ENCODE measurements around the gene EFCAB11. TPM values are rescaled to one million over a fixed set of nuclear protein-coding genes. Genes with fewer than 3 reads are reported as not detected.

The EFCAB11 gene
- total and polyA plus RNA-seq, 2 experiments from 2014 or later = 7.7 to 24.6 TPM

DNA sequence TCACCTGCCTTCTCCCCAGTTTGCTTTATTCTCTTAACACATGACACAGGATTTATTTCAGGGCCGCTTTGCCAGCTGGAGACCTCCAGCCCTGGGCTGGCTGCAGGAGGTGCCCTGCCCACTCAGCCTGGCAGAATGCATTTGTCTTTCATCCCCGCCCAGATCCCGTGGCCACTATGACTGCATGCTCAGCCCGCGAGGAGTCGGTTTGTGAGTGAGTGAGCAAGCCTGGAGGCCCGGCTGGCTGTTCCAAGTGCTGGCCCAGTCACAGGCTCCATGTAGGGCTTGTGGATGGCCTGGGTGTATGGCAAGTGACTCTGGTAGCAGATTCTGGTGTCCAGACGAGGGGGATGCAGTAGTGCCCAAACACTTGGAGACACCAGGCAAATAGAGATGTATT lies 3.3 kb upstream of the EFCAB11 start:
- 0 out of 2 replicates have a peak, but pooled peaks cover 4% of the 10 kb centered on the region for H3F3A ChIP-seq (replicated peaks; ENCODE audit: low read depth)
- Mint-ChIP-seq H3K9me3 (peaks cover 22% of the 10 kb centered on the region), H3K4me1 (peaks cover 26% of the 10 kb centered on the region), H3K4me3 (no peak overlapping the region), H3K27me3 (ENCODE audit: insufficient read depth, low read depth, poor library complexity) (peaks cover 11% of the 10 kb centered on the region), H3K27ac (no peak overlapping the region), H3K36me3 (ENCODE audit: low read depth) (peaks cover 38% of the 10 kb centered on the region)
- TF ChIP-seq, protein P1, sequence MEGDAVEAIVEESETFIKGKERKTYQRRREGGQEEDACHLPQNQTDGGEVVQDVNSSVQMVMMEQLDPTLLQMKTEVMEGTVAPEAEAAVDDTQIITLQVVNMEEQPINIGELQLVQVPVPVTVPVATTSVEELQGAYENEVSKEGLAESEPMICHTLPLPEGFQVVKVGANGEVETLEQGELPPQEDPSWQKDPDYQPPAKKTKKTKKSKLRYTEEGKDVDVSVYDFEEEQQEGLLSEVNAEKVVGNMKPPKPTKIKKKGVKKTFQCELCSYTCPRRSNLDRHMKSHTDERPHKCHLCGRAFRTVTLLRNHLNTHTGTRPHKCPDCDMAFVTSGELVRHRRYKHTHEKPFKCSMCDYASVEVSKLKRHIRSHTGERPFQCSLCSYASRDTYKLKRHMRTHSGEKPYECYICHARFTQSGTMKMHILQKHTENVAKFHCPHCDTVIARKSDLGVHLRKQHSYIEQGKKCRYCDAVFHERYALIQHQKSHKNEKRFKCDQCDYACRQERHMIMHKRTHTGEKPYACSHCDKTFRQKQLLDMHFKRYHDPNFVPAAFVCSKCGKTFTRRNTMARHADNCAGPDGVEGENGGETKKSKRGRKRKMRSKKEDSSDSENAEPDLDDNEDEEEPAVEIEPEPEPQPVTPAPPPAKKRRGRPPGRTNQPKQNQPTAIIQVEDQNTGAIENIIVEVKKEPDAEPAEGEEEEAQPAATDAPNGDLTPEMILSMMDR (conservative IDR thresholded peaks at IDR 0.05; ENCODE audit: low read depth in 2 of 2) = no peak
- TF ChIP-seq CREB1 (CRISPR knock-in tag; IDR thresholded peaks at IDR 0.05; ENCODE audit: low read depth) = no peak
- TF ChIP-seq ZNF331 (CRISPR knock-in tag; IDR thresholded peaks at IDR 0.05; ENCODE audit: low read depth) = no peak
- TF ChIP-seq, protein P2, sequence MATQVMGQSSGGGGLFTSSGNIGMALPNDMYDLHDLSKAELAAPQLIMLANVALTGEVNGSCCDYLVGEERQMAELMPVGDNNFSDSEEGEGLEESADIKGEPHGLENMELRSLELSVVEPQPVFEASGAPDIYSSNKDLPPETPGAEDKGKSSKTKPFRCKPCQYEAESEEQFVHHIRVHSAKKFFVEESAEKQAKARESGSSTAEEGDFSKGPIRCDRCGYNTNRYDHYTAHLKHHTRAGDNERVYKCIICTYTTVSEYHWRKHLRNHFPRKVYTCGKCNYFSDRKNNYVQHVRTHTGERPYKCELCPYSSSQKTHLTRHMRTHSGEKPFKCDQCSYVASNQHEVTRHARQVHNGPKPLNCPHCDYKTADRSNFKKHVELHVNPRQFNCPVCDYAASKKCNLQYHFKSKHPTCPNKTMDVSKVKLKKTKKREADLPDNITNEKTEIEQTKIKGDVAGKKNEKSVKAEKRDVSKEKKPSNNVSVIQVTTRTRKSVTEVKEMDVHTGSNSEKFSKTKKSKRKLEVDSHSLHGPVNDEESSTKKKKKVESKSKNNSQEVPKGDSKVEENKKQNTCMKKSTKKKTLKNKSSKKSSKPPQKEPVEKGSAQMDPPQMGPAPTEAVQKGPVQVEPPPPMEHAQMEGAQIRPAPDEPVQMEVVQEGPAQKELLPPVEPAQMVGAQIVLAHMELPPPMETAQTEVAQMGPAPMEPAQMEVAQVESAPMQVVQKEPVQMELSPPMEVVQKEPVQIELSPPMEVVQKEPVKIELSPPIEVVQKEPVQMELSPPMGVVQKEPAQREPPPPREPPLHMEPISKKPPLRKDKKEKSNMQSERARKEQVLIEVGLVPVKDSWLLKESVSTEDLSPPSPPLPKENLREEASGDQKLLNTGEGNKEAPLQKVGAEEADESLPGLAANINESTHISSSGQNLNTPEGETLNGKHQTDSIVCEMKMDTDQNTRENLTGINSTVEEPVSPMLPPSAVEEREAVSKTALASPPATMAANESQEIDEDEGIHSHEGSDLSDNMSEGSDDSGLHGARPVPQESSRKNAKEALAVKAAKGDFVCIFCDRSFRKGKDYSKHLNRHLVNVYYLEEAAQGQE (IDR thresholded peaks at IDR 0.05; ENCODE audit: unreplicated experiment) = no peak
- TF ChIP-seq, protein P3, sequence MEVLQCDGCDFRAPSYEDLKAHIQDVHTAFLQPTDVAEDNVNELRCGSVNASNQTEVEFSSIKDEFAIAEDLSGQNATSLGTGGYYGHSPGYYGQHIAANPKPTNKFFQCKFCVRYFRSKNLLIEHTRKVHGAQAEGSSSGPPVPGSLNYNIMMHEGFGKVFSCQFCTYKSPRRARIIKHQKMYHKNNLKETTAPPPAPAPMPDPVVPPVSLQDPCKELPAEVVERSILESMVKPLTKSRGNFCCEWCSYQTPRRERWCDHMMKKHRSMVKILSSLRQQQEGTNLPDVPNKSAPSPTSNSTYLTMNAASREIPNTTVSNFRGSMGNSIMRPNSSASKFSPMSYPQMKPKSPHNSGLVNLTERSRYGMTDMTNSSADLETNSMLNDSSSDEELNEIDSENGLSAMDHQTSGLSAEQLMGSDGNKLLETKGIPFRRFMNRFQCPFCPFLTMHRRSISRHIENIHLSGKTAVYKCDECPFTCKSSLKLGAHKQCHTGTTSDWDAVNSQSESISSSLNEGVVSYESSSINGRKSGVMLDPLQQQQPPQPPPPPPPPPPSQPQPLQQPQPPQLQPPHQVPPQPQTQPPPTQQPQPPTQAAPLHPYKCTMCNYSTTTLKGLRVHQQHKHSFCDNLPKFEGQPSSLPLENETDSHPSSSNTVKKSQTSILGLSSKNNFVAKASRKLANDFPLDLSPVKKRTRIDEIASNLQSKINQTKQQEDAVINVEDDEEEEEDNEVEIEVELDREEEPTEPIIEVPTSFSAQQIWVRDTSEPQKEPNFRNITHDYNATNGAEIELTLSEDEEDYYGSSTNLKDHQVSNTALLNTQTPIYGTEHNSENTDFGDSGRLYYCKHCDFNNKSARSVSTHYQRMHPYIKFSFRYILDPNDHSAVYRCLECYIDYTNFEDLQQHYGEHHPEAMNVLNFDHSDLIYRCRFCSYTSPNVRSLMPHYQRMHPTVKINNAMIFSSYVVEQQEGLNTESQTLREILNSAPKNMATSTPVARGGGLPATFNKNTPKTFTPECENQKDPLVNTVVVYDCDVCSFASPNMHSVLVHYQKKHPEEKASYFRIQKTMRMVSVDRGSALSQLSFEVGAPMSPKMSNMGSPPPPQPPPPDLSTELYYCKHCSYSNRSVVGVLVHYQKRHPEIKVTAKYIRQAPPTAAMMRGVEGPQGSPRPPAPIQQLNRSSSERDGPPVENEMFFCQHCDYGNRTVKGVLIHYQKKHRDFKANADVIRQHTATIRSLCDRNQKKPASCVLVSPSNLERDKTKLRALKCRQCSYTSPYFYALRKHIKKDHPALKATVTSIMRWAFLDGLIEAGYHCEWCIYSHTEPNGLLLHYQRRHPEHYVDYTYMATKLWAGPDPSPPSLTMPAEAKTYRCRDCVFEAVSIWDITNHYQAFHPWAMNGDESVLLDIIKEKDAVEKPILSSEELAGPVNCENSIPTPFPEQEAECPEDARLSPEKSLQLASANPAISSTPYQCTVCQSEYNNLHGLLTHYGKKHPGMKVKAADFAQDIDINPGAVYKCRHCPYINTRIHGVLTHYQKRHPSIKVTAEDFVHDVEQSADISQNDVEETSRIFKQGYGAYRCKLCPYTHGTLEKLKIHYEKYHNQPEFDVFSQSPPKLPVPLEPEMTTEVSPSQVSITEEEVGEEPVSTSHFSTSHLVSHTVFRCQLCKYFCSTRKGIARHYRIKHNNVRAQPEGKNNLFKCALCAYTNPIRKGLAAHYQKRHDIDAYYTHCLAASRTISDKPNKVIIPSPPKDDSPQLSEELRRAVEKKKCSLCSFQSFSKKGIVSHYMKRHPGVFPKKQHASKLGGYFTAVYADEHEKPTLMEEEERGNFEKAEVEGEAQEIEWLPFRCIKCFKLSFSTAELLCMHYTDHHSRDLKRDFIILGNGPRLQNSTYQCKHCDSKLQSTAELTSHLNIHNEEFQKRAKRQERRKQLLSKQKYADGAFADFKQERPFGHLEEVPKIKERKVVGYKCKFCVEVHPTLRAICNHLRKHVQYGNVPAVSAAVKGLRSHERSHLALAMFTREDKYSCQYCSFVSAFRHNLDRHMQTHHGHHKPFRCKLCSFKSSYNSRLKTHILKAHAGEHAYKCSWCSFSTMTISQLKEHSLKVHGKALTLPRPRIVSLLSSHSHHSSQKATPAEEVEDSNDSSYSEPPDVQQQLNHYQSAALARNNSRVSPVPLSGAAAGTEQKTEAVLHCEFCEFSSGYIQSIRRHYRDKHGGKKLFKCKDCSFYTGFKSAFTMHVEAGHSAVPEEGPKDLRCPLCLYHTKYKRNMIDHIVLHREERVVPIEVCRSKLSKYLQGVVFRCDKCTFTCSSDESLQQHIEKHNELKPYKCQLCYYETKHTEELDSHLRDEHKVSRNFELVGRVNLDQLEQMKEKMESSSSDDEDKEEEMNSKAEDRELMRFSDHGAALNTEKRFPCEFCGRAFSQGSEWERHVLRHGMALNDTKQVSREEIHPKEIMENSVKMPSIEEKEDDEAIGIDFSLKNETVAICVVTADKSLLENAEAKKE (CRISPR knock-in tag; IDR thresholded peaks at IDR 0.05) = no peak
- TF ChIP-seq JUNB (IDR thresholded peaks at IDR 0.05; ENCODE audit: unreplicated experiment) = no peak
- no peak for TF ChIP-seq EZH2 (IDR thresholded peaks at IDR 0.05; ENCODE audit: low read depth, unreplicated experiment)
- no peak for TF ChIP-seq ZNF114 (CRISPR knock-in tag; IDR thresholded peaks at IDR 0.05)
- H3K9me2 ChIP-seq (ENCODE audit: insufficient read depth) = no peaks in the 10 kb centered on the region
- H3K4me3 ChIP-seq = no peak overlapping the region
- H3K79me2 ChIP-seq (replicated peaks; ENCODE audit: insufficient read depth) = peaks cover 40% of the 10 kb centered on the region
- no peaks in the 10 kb centered on the region for H3K27me3 ChIP-seq (ENCODE audit: insufficient read depth)
- ATAC-seq = no peak
- no peak overlapping the region for H3K4me2 ChIP-seq
- H4K20me1 ChIP-seq (replicated peaks; ENCODE audit: insufficient read depth) = peaks cover 5% of the 10 kb centered on the region
- peaks cover 26% of the 10 kb centered on the region for H3K4me1 ChIP-seq (ENCODE audit: insufficient read depth)
- H2AFZ ChIP-seq = no peak overlapping the region
- H3K27ac ChIP-seq (ENCODE audit: low read depth) = no peak overlapping the region
- DNase-seq (ENCODE audit: low spot score) = no peak
- 0 out of 2 replicates have a peak, but pooled peaks cover 7% of the 10 kb centered on the region for H3K36me3 ChIP-seq (ENCODE audit: insufficient read depth)

Measured in GM23338 (cell line).